Bone marrow (tissue), 2 donors: ENCODE results near the gene CTDSPL.

Experiments
- DNase-seq, 2 donors: peaks; one replicate each; lab custom pipeline; 2025; lab: John Stamatoyannopoulos, UW

Gene CTDSPL

DNA sequence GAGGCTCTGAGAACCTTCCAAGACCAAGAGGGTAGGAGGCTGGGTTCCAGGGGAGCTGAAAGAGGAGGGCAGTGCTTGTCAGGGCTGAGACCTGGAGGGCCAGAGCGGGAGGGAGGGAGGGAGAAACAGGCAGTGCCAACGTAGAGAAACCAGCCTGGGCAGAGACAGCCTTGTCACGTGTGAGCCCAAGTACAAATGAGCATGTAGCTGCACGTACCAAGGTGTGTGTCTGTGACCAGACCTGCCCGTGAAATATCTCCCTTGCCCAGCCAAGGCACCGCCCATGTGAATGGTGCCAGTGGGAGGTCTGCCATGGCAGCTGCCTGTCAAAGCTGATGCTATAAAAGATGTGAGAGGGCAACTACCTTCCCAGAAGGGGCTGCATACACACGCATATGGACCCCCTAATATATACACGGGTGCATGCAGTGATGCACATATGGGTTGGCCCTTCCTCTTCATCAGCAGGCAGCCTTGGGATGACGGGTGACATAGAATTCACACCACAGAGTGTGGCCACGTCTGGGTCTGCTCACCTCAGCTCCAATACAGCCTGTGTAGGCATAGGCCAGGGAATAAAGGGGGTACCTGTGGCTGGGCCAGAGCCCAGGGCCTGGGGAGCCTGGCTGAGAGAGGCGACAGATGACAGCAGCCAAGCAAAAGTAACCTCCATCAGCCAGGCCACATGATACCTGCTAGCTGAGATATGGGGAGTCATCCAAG lies 7.8 kb upstream of the CTDSPL start:
- no peak for DNase-seq

DNA sequence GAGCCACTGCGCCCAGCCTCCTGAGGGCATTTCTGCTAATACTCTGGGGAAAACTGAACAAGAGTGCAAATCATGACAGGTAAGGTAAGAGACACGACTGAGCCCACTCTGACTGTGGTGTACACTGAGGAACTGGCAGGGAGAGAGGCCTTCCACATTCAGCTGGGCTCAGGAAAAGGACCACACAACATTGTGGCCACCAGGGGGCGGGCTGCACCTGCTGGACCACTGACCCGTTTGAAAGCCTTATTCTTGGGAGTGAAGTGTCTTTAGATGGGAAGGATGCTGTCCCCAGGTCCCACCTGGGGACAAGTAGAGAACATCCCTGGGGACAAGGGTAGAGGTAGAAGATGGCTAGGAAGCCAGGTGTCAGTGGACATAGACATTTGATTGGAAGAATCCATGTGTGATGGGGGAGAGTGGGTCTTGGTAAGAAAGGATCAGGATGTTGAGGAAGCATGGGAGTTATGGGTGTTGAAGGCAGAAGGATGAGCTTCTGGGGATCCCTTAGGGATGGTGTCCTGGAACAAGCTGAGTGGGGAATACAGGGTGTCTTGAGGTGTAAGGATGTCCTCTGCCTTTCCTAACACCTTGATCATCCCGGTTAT lies 6.2 kb upstream of the CTDSPL start:
- DNase-seq: peak; percentile 60 to 65

DNA sequence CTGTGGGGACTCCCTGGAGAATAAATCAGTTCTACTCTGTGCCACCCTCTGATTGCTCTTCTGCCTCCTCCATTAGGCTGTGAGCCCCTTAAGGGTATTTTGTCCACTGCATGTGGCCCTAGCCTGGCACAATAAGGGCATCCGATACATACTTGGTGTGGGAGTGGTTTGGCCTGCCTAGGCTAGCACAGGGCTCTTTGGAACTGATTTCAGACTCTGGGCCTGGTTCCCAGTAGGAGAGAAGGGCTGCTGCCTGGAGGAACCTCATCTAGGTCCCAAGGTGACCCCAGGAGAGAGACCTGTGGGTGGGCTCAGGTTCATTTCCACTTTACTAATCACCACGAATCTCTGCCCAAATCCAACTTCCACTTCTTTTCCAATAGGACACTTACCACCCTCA lies 5.3 kb upstream of the CTDSPL start:
- no peak for DNase-seq

DNA sequence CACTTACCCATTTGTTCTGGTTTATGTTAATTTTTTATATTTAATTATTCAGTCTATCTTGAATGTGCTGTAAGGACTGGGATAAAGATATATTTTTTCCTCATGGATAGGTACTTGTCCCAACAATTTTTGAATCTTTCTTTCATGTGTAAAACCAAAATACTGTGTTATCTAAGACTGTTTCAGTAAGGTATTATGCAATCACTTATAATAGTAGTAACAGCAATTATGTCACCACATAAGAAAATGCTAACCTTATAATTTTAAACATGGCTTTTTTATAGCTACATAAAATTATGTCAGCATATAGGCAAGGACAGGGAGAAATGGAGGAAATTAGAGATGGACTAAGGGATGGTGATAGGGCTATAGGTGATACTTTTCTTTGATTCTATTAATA lies 2.9 kb upstream of the CTDSPL start:
- no peak for DNase-seq

DNA sequence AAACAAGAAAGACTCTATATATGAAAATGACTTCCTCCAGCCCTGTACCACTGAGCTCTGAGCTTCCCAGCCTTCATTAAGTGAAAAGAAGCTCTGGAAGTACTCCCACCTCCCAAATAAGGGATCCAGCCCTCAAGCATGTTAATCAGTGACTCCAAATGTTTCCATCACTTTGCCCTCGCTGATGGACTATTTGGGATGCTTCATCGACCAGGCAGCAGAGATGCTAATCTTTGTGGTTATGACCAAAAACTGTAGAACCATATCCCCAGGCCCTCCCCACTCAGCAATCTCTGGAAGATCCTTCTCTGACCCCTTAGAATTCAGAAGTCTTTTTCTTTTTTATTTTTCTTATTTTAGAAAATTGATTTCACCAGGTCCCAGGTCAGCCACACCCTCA lies 2.3 kb upstream of the CTDSPL start:
- DNase-seq: no peak

DNA sequence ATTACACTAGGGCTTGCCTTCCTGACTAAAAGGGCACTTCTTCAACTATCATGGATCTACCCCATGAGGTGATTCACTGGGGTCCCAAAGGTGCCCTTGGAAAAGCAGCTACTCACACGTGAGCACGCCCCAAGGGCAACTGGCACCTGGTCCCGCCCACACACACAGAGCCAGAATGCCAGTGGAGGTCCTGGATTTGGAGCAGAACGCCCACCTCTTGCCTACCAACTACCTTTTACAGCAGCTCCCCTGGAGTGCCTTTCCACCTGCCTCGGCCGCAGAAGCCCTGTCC lies 1.8 kb upstream of the CTDSPL start:
- DNase-seq: no peak

DNA sequence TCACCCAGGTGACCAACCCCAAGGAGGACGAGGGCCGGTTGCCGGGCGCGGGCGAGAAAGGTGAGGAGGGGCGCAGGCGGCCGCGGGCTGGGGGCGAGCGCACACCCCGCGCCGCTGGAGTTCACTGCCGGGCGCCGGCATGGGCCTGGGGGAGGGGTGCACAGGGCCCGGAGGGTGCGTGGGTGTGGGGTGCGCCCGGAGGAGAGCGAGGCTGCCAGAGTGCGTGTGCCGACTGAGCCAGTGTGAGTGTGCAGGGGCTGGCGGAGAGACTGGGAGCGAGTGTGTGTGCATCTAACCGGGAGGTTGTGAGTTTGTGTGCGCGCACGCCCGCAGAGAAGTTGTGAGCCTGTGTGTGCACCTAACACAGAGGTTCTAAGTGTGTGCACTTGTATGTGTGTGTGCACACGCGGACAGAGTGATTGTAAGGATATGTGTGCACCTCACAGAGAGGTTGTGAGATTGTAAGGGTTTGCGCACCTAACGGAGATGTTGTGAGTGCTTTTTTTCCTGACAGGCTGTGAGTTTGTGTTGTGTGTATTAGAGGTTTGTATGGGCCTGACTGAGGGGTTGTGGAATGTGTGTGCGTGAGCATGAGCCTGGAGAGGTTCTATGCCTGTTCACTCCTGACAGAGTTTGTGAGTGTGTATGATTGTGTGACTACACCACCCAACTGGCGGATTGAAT lies 681 bp downstream of the CTDSPL start:
- peak in 1 of 2 donors; percentile 14 for DNase-seq

DNA sequence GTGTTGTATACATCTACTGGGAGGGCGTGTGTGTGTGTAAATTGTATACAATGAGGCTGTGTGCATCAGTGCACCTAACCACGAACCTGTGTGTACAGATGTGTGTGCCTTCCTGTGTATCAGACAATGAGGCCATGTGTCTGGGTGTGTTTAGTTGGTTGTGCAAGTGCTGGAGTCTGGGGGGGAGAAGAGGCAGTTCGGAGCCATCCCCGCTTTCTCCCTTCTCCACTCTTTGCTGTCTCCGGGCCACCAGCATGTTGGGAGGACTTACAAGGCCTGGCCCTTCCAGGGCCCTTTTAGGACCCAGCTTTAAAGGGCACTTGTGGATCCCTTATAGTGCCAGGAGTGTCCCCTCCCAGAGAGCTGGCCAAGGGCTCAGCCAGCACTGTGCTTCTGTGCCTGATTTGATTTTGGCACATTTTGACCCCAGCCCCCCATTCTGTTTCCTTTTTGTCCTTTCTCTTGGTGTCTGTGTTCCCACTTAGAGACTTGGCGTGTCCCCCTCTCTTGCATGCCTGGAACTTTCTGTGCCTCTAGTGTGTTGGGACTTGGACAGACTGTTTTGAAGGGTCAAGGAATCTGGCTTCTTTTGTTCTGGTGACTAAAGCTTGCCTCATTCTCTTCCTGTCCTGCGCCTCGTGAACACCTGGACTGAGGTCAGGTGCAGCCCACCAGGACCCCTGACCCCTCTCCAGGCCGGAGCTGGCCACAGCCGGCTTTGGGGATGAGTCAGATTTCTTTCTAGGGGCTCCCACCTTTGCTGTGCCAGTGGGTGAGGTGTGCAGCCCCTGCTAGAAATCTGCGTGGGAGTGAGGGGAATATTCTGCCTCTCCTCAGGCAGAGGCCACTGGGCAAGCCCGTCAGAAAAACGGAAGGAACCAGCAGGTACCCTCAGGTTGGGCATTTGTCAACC lies 1.5 kb downstream of the CTDSPL start:
- no peak for DNase-seq

DNA sequence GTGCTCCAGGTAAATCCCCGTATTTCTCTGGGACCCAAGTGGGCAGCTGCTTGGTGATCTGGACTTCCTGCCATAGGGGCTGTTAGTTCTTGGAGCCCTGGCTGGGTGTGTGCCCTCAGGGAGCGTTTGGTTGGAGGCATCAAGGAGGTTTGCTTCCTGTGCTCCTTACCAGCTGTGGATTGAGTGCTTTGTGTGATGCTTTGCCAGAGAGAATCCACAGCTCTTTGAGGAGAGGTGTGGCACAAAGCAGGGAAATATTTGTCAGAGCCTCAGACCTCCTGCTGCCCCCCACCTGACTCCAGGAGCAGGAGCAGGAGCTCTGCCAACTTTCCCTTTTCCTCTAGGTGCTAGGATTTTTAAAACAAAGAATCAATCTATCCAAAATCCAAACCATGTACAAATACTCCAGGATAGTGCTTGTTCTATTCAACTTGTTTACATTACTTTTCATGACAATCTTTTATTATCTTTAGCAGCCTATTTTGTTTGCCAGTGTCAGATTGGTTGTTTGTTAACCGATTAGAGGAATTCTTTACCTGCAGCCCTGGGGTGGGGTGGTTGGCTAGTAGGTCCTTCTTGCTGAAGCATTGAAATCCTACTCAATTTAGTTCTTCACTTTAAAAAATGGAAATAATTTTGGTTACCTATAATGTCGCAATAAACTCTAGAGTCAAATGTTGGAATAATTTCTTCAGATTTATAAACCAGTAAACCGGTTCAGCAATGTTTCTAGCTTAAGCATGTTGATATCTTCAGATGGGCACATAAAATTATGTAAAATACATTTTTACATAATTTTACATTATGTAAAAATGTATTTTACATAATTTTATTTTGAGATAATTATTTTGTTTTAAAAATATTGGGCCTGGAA lies 2.5 kb downstream of the CTDSPL start:
- DNase-seq: no peak

DNA sequence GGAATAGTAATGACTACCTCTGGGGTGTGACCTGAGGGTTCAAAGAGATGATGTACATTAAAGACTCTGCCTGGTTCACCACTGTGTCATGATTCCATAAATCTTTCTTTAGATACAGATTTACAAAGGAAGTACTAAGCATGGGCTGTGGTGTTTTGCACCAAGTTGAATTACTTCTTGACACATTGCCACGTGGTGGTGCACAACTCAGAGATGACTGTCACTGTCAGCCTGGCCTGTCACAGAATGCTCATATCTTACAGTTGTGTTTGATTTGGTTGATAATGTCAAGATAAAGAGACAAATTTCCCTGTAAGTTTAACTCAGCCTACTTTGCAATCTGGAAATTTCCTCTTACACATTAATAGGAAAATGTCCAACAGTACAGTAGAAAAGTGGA lies 3.2 kb downstream of the CTDSPL start:
- peak in 1 of 2 donors; percentile 23 for DNase-seq

DNA sequence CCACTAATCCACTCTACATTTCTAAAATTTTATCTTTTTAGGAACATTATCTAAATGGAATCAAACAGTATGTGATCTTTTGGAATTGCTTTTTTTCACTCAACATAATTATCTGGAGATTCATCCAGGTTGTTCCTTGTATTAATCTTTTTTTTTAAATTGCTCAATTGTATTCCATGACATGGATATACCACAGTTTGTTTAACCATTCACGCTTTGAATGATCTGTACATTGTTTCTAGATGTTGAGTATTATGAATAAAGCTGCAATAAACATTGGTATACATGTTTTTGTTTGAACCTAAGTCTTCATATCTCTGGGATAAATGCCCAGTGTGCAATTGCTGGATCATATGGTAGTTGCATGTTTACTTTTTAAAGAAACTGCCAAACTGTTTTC lies 5.5 kb downstream of the CTDSPL start:
- DNase-seq: no peak

DNA sequence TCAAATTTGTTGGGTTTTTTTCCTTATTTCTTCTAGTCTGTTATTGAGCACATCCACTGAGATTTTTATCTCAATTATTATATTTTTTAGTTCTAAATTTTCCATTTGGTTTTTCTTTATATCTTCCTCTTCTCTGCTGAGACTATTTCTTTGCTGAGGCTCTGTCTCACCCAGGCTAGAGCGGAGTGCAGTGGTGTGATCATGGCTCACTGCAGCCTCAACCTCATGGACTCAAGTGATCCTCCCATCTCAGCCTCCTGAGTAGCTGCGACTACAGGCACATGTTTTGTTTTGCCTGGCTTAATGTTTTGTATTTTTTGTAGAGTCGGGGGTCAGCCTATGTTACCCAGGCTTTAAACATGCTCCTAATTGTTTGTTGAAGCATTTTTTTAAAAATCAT lies 10.2 kb downstream of the CTDSPL start:
- no peak for DNase-seq

DNA sequence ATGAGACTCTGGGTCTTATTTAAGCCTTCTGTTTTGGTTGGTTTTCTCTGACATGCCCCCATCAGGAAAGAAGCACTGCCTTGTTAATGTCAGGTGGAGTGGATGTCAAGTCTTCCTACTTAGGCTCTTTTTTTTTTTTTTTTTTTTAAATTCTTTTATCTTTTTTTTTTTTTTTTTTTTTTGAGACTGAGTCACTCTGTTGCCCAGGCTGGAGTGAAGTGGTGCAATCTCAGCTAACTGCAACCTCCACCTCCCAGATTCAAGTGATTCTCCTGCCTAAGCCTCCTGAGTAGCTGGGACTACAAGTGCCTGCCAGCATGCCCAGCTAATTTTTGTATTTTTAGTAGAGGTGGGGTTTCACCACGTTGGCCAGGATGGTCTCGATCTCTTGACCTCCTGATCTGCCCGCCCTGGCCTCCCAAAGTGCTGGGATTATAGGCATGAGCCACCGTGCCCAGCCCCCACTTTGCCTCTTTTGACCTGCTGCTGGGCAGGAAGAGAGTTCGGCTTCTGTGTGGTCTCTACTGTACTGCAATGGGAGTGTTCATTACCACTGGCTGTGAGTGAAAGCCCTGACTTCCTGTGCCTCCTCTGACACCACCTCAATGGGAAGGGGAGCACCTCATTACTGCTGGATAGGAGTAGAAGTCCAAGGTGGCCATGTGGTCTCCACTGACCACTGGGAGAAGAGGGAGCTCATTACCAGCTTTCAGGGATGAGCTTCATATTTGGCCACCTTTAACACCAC lies 10.9 kb downstream of the CTDSPL start:
- DNase-seq: no peak

DNA sequence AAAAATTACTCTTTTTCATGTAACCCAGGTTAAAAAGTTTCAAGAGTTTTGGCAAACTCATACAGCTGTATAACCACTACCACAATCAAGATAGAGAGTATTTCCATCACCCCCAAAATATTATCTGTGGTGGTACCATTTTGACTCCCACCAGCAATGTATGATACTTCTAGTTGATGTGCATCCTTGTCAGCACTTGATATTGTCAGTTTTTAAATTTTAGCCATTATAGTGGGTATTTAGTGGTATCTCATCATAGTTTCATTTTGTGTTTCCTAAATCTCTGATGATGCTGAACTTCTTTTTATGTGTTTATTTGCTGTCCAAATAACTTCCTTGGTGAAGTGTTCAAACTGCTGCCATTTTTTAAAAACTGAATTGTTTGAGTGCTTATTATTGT lies 14.6 kb downstream of the CTDSPL start:
- no peak for DNase-seq

DNA sequence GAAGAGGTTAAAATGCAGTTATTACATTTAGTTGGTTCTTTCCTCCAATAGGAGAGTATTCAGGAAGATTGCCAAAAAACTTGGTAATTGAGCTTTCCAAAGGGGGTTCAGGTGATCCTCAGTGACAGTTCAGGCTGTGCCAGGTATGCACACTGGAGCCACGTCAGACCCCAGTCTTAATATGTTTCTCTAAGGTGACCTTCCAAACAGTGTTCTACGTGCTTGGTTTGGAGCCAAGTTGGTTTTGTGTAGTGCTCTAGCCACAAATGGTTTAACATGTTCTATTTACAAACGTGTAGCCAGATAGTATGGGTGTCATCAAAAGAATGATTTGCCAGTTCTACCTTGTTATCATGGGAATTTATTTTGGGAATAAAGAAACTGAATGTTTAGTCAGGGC lies 21.0 kb downstream of the CTDSPL start:
- DNase-seq: no peak

DNA sequence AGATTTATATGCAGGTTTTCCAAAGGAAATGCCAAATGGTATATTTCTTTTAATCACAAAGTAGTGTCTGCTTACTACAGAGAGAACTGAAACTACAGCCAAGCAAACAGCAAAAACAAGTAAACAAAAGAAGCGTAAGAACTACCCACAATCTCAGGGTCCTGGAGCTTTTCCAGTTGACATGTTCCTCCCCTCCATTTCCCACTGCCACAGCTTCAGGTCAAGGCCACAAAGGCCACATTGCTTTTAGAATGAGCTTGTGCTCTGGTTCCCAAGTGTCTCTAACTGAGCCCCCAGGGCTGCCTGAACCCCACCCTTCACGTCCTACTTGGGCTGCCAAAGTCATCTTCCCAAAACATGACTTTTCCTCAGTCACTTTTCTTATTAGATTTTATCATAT lies 24.1 kb downstream of the CTDSPL start:
- DNase-seq: no peak

DNA sequence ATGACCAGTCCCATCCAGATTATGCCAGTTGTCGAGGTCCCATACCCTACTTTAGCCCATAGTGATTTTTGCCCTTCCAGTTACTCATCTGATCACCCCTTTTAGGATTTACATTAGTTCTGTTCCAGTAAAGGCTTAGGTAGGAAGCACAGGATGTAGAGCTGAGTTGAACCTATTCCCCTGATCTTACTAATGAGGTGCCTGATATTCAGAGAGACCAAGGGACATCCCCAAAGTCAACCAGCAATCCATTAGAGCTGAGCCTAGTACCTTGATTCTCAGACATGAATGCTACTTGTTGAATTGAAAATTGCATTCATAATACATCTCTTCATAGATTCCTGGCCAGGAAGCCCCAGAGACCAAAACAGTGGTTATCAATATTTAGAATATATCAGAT lies 24.7 kb downstream of the CTDSPL start:
- no peak for DNase-seq

DNA sequence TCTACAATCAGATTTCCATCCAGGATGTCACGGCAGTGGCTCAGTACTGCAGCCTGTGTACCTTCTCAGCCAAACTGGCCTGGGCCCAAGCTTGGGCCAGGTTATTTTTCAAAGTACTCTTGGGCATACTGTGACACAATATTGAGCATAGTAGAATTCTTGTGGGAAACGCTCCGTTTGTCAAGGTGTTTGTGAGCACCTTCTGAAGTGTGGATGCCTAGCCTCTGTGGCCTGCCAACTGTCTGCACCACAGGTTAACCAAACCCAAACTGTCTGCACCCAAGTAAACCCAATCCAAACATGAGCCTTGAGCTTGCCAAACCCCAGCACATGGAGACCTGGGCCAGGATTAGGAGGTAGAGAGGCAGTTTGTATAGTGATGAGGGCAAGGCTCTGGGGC lies 25.4 kb downstream of the CTDSPL start:
- DNase-seq: no peak

DNA sequence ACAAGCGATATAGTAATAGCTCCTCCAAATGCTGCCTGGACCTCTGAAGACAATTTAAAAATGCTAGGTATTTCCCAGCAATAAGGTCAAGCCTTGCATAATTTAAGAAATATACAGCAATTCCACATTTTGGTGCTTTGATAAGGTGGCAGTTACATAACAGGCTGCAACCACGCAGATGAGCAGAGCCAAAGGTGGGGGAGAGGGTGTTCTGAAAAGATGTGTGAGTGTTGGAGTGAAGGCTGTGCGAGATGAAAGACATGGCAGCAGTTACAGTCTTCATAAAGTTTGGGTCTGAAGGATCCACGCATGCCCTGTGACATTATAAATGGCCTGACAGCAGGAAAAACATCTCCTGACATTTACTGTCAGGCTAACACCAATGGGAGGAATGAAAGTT lies 26.1 kb downstream of the CTDSPL start:
- no peak for DNase-seq

DNA sequence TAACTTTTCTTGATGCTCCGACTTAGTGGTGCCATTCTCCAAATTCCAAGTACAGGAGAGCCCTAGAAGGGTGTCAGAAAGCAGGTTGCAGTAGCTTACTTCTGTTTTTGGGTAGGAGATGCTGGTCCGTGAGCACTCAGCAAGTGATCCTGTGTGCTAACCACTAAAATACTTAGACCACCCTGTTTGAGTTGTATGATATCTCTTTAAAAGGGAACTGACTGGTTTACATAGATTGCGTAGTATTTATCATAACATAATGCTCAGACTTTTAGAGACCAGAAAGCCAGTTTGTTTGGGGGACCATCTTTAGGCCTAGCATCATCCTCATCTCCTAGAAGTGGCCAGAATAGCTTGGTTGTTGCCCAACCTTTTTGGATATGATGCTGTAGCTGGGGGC lies 26.7 kb downstream of the CTDSPL start:
- no peak for DNase-seq

DNA sequence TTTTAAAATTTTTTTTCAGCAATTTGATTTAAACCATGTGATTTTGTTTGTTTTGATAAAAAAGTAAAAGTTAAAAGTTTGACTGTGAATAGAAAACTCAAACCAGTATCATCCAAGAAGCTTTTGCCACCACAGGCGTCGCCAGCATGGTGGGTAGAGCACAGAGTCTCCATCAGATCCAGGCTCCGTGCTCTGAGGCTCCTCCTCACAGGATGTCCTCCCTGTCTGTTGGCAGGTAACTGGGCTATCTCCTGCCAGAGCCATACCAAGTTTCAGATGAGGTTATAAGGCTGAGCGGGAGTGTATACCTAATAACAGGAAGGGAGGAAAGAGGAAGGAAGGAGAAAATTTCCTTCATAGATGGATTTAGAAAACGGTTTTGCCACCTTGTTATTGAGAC lies 28.8 kb downstream of the CTDSPL start:
- no peak for DNase-seq
